ENCODE results near the gene KLHL21. TPM values are rescaled to one million over a fixed set of nuclear protein-coding genes. Genes with fewer than 3 reads are reported as not detected.

The KLHL21 gene
- total RNA-seq, 1 experiment from 2014 or later, result 27.5 TPM

DNA sequence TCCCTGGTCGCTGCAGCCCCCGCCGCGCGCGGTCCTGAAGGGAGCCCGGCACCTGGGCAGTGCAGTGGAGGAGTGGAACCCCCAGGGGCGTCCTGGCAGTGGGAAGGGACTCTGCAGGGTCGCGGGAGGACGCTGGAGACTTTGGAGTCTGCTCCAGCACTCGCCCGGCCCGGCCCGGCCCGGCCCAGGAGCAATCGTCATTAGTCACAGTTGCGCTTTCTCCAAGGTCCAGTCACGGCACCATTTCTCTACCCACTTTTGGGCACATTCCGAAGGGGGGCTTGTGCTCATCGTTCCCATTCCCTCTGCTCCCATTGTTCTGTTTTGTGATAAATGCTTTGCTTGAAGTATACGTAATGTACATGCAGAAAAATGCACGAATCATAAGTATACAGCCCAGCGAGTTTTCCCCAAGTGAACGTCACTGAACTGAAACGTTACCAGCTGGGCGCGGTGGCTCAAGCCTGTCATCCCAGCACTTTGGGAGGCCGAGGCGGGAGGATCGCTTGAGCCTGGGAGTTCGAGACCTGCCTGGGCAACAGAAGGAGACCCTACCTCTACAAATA, 23.0 kb upstream of the KLHL21 start:
- RAD21 ChIA-PET (ENCODE audit: low non-redundant PET in 1 of 2, low total read pairs in 2 of 2, uncharacterized antibody in 2 of 2, unreplicated experiment in 2 of 2), result no interaction called here
- peaks cover 59% of the 10 kb centered on the region for H3K79me2 ChIP-seq (ENCODE audit: insufficient read depth, low read length)
- intact Hi-C loops (cut with micrococcal nuclease), result no loop called here
- POLR2A ChIA-PET, result interaction anchor here (1.2 kb wide), 1 partner anchor 24 kb away, joined by 3 read pairs; no protein-coding TSS in a partner anchor
- H3K4me1 ChIP-seq (ENCODE audit: control insufficient read depth in 1 of 2, insufficient read depth in 2 of 2, low read length in 2 of 2), result peaks cover 0 to 18% of the 10 kb centered on the region in 2 experiments; a peak in 2 of 4 replicates
- no peaks in the 10 kb centered on the region for H4K20me1 ChIP-seq (ENCODE audit: insufficient read depth)
- peak overlapping the region; percentile 85 for H3K9ac ChIP-seq (ENCODE audit: low read length)
- no peak for DNase-seq (ENCODE audit: low read depth, low spot score)
- no TSS peak for BruUV-seq (replicated peaks)
- H3K9me3 ChIP-seq (ENCODE audit: control insufficient read depth in 1 of 2, insufficient read depth in 1 of 2, low read depth in 1 of 2, low read length in 2 of 2), result no peaks in the 10 kb centered on the region
- H3K36me3 ChIP-seq (ENCODE audit: control insufficient read depth in 1 of 2, insufficient read depth in 2 of 2, low read length in 2 of 2), result peaks cover 20 to 25% of the 10 kb centered on the region in 2 experiments; a peak in 3 of 4 replicates
- peak overlapping the region; percentile 79 to 96 for H3K4me3 ChIP-seq (replicated peaks in 1 of 2; ENCODE audit: low read depth in 1 of 2, low read length in 2 of 2)
- no peaks in the 10 kb centered on the region for H3K27me3 ChIP-seq (ENCODE audit: insufficient read depth, low read length)
- peak overlapping the region; percentile 85 for H3K27ac ChIP-seq (ENCODE audit: low read depth, low read length)
- no peak for TF ChIP-seq SP1 (IDR thresholded peaks at IDR 0.05; ENCODE audit: low read depth)
- TF ChIP-seq ZFX (IDR thresholded peaks at IDR 0.05), result peak; percentile 87; the same call in 1 of the 2 replicates
- no peak for TF ChIP-seq SIN3A (IDR thresholded peaks at IDR 0.05; ENCODE audit: low read depth)
- CTCF ChIA-PET, result no interaction called here
- H2AFZ ChIP-seq (ENCODE audit: low read depth, low read length, poor library complexity, severe bottlenecking), result no peak overlapping the region
- peak; percentile 4; the same call in 1 of the 2 replicates for ATAC-seq
- peak overlapping the region; percentile 86 for H3K4me2 ChIP-seq (ENCODE audit: low read length)
- no peaks in the 10 kb centered on the region for H3K9me2 ChIP-seq (ENCODE audit: insufficient read depth)

DNA sequence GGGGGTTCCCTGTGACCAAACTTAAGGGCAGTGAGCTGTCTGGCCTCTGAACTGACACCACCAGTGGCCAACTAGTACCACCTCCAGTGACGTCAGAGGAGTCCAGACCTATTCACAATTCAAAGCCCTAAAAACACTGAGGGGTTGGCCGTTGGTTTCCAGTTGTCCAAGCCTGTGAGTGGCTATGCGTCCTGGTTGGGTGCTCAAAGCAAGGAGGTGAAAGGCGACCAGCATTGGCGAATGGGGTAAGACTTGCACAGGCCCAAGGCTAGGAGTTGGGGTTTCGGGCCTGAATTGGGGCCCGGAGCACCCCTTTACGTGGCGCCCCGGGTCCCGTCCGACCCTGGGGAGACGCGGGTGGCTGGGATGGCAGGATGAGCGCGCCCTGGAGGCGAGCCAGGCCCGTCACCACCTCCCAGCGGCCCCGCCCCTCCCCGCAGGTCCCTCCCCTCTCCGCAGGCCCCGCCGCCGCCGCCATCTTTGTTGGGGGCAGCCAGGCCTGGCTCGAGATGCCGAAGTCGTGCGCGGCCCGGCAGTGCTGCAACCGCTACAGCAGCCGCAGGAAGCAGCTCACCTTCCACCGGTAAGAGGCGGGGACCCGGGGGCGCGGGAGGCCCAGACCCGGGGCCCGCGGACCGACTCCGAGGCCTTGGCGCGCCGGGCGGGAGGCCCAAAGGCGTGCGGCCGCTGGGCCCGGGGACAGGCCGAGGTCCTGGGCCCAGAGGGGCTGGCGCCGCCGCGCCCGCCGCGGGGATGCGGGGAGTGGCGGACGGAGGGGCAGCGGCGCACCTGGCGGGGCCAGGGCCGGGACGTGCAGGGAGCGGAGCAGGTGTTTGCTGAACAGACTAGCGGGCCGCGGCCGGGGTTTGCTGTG, 22.3 kb upstream of the KLHL21 start, which contains the start of gene THAP3:
Gene THAP3 (plus strand): TSS at position 159 of the 874 bp plus-strand sequence. CDS start 351 bp downstream, at position 510.
- intact Hi-C loops (cut with micrococcal nuclease), result no loop called here
- H3K27me3 ChIP-seq (ENCODE audit: insufficient read depth, low read length), result no peaks in the 10 kb centered on the region
- DNase-seq (ENCODE audit: low read depth, low spot score) (peak; percentile 96), ATAC-seq (peak; percentile 87)
- peaks cover 23 to 31% of the 10 kb centered on the region in 2 experiments for H3K36me3 ChIP-seq (ENCODE audit: control insufficient read depth in 1 of 2, insufficient read depth in 2 of 2, low read length in 2 of 2)
- POLR2A ChIA-PET, result interaction anchor here (1.1 to 1.4 kb wide), 2 partner anchors 9 to 22 kb away, joined by 4 to 6 read pairs; partner anchors contain the start of gene KLHL21
- peaks cover 64% of the 10 kb centered on the region for H3K79me2 ChIP-seq (ENCODE audit: insufficient read depth, low read length)
- H3K27ac ChIP-seq (ENCODE audit: low read depth, low read length), result peak within 1 kb of the TSS; percentile 85
- peaks cover 0 to 18% of the 10 kb centered on the region in 2 experiments; a peak in 2 of 4 replicates for H3K4me1 ChIP-seq (ENCODE audit: control insufficient read depth in 1 of 2, insufficient read depth in 2 of 2, low read length in 2 of 2)
- CTCF ChIA-PET, result no interaction called here
- peak within 1 kb of the TSS; percentile 85 for H3K9ac ChIP-seq (ENCODE audit: low read length)
- no peaks in the 10 kb centered on the region for H4K20me1 ChIP-seq (ENCODE audit: insufficient read depth)
- BruUV-seq (replicated peaks), result no TSS peak
- RAD21 ChIA-PET (ENCODE audit: low non-redundant PET in 1 of 2, low total read pairs in 2 of 2, uncharacterized antibody in 2 of 2, unreplicated experiment in 2 of 2), result no interaction called here
- no peaks in the 10 kb centered on the region for H3K9me3 ChIP-seq (ENCODE audit: control insufficient read depth in 1 of 2, insufficient read depth in 1 of 2, low read depth in 1 of 2, low read length in 2 of 2)
- H3K4me2 ChIP-seq (ENCODE audit: low read length), result peak within 1 kb of the TSS; percentile 86
- no peak within 1 kb of the TSS for H2AFZ ChIP-seq (ENCODE audit: low read depth, low read length, poor library complexity, severe bottlenecking)
- H3K9me2 ChIP-seq (ENCODE audit: insufficient read depth), result no peaks in the 10 kb centered on the region
- peak within 1 kb of the TSS; percentile 79 to 96 for H3K4me3 ChIP-seq (replicated peaks in 1 of 2; ENCODE audit: low read depth in 1 of 2, low read length in 2 of 2)
- no peak for TF ChIP-seq CEBPB (IDR thresholded peaks at IDR 0.05; ENCODE audit: low read depth)
- no peak for TF ChIP-seq EZH2 (IDR thresholded peaks at IDR 0.05)
- TF ChIP-seq EGR1 (IDR thresholded peaks at IDR 0.05; ENCODE audit: low read depth), result no peak
- TF ChIP-seq POLR2A (IDR thresholded peaks at IDR 0.05; ENCODE audit: borderline replicate concordance, extremely low read depth, insufficient read depth, insufficient read length), result peak; percentile 37
- no peak for TF ChIP-seq JUND (IDR thresholded peaks at IDR 0.05)
- peak; percentile 100 for TF ChIP-seq ZFX (IDR thresholded peaks at IDR 0.05)
- no peak for TF ChIP-seq EZH2phosphoT487 (IDR thresholded peaks at IDR 0.05; ENCODE audit: borderline replicate concordance)
- no peak for TF ChIP-seq FOSL1 (IDR thresholded peaks at IDR 0.05; ENCODE audit: low read depth)
- TF ChIP-seq POLR2AphosphoS5 (IDR thresholded peaks at IDR 0.05; ENCODE audit: low read depth, low read length), result peak; percentile 75
- TF ChIP-seq CBX3 (IDR thresholded peaks at IDR 0.05; ENCODE audit: low read depth), result no peak
- peak; percentile 67 for TF ChIP-seq SIN3A (IDR thresholded peaks at IDR 0.05; ENCODE audit: low read depth)
- no peak for TF ChIP-seq RAD21 (IDR thresholded peaks at IDR 0.05; ENCODE audit: low read depth)
- TF ChIP-seq, protein P1, sequence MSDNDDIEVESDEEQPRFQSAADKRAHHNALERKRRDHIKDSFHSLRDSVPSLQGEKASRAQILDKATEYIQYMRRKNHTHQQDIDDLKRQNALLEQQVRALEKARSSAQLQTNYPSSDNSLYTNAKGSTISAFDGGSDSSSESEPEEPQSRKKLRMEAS (IDR thresholded peaks at IDR 0.05), result peak; percentile 46; the same call in 1 of the 2 replicates
- TF ChIP-seq, protein P2, sequence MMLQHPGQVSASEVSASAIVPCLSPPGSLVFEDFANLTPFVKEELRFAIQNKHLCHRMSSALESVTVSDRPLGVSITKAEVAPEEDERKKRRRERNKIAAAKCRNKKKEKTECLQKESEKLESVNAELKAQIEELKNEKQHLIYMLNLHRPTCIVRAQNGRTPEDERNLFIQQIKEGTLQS (IDR thresholded peaks at IDR 0.05), result no peak
- peak; percentile 57 for TF ChIP-seq SP1 (IDR thresholded peaks at IDR 0.05; ENCODE audit: low read depth)
- TF ChIP-seq, protein P3, sequence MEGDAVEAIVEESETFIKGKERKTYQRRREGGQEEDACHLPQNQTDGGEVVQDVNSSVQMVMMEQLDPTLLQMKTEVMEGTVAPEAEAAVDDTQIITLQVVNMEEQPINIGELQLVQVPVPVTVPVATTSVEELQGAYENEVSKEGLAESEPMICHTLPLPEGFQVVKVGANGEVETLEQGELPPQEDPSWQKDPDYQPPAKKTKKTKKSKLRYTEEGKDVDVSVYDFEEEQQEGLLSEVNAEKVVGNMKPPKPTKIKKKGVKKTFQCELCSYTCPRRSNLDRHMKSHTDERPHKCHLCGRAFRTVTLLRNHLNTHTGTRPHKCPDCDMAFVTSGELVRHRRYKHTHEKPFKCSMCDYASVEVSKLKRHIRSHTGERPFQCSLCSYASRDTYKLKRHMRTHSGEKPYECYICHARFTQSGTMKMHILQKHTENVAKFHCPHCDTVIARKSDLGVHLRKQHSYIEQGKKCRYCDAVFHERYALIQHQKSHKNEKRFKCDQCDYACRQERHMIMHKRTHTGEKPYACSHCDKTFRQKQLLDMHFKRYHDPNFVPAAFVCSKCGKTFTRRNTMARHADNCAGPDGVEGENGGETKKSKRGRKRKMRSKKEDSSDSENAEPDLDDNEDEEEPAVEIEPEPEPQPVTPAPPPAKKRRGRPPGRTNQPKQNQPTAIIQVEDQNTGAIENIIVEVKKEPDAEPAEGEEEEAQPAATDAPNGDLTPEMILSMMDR (IDR thresholded peaks at IDR 0.05 in 2 of 3, conservative IDR thresholded peaks at IDR 0.05 in 1 of 3; ENCODE audit: borderline replicate concordance in 1 of 3, insufficient read depth in 1 of 3, low read depth in 2 of 3, low read length in 2 of 3), result no peak
- TF ChIP-seq TCF7L2 (IDR thresholded peaks at IDR 0.05; ENCODE audit: borderline replicate concordance, extremely low read depth, insufficient read depth, insufficient read length), result no peak
